ENCODE measurements around the gene BOD1L1.

DNA sequence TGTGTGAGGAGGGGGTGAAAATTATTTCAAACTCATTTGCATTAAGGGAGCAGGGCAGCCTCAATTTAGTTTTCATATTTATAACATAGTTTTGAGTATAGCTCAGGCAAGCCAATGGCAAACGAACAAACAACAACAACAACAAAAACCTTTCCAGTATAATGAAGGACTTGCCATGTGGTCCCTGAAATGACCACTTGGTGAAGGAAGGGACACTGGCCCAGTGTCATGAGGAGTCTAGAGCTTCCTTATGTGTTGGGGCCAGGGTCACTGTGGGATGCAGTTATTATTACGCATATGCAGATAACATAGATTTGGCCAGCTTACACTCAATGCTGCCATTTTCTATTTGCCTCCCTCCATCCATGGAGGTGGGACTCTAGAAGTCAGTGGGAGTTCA, 106.5 kb downstream of the BOD1L1 start:
- TF ChIP-seq, protein P1, sequence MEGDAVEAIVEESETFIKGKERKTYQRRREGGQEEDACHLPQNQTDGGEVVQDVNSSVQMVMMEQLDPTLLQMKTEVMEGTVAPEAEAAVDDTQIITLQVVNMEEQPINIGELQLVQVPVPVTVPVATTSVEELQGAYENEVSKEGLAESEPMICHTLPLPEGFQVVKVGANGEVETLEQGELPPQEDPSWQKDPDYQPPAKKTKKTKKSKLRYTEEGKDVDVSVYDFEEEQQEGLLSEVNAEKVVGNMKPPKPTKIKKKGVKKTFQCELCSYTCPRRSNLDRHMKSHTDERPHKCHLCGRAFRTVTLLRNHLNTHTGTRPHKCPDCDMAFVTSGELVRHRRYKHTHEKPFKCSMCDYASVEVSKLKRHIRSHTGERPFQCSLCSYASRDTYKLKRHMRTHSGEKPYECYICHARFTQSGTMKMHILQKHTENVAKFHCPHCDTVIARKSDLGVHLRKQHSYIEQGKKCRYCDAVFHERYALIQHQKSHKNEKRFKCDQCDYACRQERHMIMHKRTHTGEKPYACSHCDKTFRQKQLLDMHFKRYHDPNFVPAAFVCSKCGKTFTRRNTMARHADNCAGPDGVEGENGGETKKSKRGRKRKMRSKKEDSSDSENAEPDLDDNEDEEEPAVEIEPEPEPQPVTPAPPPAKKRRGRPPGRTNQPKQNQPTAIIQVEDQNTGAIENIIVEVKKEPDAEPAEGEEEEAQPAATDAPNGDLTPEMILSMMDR (IDR thresholded peaks at IDR 0.05) = no peak
- no peak for TF ChIP-seq POLR2A (IDR thresholded peaks at IDR 0.05)
- TF ChIP-seq POLR2AphosphoS5 (IDR thresholded peaks at IDR 0.05) = no peak

Data from upper lobe of left lung (tissue), 4 donors.